SHP77 treated with DMSO at 0.1 percent for 48 hours (cell line): ENCODE measurements around the gene MED13.
"Not testable (repeated sequence)": the region's sequence is repeated elsewhere in the genome, so short reads cannot be mapped to it uniquely, and the experiment has no call there.

Experiments used
- DNase-seq: peaks from one replicate; lab custom pipeline; 2025; lab: John Stamatoyannopoulos, UW

The MED13 gene

DNA sequence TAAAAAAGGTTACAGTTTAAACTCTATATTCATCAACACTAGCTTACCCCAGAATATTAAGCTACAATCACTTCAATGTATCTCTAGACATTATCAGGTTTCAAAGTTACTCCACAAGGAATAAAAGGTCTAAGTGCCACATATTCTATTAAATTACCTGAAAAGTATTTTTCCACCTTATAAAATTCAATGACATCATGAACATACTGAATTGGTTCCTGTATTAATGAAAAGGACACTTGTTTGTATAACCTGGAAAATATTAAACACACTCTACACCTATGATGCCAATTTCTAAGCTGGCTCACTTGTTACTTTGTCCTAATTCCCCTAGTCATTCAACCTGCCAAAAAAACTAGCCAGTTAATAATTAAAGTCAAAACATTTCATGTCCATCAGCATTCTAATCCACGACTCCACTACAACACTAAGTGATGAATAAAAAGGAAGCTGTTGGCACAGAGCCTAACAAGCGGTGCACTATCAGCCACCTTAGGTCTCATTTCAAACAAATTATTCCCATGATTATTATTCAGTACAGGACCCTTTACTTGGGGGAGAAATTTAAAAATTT, 12.2 kb downstream of the MED13 start:
- DNase-seq, result no peak

DNA sequence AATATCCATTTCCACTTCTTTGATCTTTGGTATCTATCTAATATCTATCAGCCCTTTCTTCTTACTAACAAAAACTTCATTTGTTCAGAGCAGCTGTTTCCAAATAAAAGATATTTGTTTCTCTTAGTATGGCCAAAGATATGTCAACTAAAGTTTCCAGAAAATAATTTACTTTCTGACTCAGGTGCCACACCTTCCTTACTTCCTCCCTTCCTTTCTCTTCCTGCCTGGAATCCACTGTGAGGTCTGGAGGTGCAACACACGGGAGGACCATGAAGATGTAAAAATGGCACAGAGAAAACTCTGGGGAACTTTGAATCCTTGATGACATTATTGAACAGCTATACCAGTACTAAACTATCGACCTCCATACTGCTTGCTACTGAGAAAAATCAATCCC, 14.0 kb downstream of the MED13 start:
- DNase-seq, result no peak

DNA sequence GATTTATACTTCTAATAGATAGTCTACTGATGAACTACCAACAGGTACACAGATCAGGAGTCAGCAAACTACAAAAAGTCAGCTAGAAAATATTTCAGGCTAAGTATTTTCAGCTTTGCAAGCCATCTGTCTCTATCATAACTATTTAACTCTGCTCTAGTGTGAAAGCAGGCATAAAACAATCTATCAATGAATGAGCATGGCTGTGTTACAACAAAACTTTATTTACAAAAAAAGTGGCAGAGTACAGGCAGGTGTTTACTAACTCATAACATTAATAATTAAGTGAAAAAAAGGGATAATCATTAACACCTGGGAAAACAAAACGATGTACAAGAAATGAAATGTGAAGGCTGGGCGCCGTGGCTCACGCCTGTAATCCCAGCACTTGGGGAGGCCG, 15.8 kb downstream of the MED13 start:
- no peak for DNase-seq

DNA sequence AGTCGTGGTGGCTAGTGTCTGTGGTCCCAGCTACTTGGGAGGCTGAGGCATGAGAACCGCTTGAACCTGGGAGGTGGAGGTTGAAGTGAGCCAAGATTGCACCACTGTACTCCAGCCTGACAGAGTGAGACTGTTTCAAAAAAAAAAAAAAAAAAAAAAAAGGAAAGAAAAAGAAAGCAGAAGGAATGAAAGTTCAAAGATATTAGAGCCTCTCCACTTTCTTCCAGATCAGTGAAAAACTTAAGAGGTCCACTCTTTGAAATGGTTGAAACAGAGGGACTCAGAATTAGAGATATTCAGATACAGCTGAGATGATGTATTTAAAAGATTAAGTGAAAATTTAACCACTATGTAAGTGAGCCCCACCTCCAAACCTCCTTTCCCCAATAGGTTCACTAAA, 16.8 kb downstream of the MED13 start:
- no peak for DNase-seq

DNA sequence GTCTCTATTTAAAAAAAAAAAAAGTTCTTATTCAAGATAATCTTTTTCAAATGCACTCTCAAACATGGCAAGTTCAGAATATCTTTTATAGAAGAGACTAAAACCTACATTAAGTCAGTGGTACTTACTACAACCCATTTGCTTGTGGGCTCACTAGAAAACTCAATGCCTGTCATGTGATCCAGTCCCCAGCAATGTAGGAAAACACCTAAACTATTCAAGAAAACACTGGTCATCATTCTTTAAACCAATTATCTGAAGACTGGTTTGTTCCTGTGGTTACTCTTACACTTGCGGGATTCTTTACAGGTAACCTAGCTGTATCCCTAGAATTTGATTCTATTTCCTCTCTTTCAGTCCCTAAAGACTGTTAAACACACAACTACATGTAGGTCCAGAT, 19.6 kb downstream of the MED13 start:
- DNase-seq, result no peak

DNA sequence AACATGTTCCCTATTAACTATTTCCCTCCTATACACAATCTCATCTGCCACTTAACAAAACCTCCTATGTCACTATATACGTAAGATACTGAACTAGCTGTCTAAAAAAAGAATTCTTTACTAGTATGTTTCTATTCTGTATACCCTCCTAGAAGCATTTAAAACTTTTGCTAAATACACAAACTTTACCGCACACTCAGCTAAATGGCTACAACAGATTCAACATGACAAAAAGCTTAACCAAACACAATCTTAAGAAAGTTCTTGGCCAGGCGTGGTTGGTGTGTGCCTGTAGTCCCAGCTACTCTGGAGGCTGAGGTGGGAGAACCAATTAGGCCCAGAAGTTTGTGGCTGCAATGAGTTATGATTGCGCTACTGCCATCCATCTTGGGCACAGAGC, 20.0 kb downstream of the MED13 start:
- DNase-seq, result no peak

DNA sequence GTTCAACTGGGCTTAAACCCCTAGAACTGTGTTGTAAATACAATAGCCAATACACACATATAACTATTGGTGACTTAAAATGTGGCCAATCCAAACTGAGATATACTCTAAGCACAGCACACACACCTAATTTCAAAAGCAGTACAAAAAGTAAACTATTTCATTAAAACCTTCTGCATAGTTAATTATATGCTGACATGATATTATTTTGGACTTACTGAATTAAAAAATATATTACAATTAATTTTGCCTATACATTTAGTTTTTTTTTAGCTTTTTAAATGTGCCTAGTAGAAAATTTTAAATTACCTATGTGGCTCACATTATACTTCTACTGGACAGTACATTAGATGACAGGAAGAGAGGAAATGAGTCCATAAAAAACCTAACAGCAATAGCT, 21.5 kb downstream of the MED13 start:
- DNase-seq, result no peak

DNA sequence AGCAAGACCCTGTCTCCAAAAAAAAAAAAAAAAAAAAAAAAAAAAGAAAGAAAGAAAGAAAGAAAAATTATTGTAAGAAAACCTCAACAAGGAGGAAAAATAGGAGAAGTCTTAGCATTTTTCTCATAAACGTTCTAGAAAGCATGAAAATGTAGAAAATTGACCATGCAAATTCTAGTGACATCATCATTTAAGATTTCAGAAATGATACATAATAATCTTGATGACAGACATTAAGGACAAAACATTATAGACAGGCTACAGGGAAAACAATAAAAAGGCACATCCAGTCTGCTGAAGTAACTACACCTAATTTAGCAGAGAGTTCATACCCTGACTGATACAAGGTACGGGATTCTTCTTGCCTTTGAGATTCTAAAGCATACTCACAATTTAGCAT, 21.9 kb downstream of the MED13 start:
- no peak for DNase-seq

DNA sequence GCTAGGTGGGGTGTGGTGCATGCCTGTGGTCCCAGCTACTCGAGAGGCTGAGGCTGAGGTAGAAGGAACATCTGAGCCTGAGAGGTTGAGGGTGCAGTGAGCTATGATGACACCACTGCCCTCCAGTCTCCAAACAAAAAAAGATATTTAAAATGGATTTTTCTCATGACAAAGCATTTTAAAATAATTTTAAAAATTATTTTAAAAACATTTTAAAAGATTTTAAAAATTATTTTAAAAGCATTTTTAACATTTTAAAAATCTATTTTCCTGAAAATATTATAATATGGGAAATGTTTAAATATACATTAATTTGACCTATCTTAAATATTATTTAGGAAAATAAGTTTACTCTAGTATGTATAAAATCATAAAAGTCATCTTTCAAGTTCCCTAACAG, 26.8 kb downstream of the MED13 start:
- no peak for DNase-seq

DNA sequence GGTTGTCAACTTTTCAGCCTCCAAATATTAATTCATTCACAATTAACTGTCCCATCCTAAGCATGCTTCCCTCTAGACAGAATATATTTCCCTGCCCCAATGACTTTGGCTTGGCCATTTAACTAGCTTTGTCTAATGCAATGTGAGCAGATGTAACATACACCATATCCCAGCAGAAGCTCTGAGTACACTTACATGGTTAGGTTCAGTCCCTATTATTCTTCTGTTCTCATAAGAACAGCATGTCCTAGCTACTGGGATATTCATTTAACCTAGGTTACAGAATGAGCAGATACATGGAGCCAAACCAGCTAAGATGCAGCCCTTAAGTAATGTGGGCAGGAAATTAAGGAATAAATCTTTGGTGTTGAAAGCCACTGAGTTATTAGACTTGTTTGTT, 31.8 kb downstream of the MED13 start:
- no peak for DNase-seq

DNA sequence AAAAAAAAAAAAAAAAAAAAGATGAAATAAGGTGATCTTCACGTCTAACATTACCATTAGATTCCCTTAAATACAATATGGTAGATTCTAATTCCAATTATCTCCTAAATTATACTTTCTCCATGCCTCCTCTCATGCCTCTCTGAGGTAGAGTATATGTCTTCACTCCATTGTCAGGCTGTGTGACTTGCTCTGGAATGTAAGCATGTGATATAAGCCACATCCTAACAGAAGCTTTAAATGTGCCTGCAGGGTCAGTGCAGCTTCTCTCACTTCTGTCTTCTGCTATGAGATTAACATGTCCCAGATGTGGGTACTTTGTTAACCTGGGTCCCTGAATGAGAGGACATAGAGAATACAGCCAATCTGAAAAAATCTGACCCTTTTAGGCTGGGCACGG, 32.6 kb downstream of the MED13 start:
- no peak for DNase-seq

DNA sequence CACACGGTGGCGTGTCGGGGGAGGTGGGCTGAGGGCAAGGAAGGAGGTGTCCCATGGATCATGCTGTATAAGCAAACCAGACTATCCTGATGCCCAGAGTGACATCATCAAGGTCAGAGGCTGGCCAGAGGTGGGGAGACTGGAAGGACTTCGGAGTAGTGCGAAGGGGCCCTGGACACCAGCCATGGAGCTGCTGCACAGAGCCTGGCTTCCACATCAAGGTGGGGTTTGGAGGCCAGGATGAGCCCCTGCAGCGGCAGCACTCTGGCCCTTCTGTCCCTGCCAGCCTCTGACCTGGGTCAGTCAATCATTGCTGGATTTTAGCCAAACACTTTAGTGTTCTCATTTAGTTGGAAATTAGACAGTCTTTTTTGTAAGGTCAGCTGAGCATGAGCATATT, 34.8 kb downstream of the MED13 start:
- no peak for DNase-seq

DNA sequence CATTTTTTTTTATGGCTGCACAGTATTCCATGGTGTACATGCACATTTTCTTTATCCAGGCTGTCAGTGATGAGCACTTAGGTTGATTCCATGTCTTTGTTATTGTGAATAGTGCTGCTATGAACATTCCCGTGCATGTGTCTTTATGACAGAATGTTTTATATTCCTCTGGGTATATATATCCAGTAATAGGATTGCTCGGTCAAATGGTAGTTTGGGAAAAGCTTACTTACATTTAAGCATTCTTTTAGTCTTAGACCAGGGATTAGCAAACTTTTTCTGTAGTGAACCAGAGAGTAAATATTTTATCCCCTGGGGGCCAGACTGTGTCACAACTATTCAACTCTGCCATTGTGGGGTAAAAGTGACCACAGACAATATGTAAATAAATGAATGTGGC, 40.2 kb downstream of the MED13 start:
- no peak for DNase-seq

DNA sequence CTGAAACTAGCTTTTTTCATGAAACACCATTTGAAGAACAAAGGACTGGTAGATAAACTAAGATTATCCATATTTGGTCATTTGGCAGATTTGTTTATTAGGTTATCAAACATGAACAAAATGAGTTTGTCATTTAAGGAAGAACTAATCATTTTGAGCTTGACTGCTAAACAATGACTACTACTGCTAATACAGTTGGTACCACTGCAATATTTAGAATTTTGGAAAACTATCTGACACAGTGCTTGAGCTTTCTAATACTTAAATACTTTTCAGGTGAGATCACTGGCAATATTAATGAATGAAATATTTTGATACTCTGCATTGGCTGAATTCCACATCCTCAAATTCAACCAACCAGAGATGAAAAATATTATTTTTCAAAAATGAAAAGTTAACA, 47.2 kb downstream of the MED13 start:
- DNase-seq, result no peak

DNA sequence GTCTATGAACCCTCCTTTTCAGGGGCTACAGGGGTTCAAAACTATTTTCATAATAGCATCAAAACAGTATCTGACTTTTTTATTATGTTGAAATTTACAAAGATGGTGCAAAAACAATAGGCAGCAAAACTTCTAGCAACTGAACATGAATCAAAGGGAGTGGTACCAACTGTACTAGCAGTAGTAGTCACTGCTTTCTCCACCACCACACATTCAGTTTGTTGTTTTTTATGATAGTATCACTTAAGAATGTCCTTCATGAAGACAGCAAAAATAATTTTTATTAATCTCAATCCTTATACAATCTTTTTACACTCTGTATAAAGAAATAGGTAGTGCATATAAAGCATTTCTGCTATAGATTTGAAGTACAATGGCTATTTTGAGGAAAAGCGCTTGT, 47.6 kb downstream of the MED13 start:
- no peak for DNase-seq

DNA sequence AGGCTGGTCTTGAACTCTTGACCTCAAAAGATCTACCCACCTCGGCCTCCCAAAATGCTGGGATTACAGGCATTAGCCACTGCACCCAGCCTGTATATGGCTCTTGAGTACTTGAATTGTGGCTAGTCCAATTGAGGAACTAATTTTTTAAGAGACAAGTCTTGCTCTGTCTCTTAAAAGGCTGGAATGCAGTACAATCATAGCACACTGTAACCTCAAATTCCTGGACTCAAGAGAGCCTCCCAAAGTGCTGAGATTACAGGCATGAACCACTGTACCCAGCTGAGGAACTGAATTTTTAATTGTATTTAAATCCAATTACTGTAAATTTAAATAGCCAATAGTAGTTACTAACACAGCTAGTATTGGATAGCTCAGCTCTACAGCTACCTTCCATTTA, 50.6 kb downstream of the MED13 start:
- DNase-seq, result no peak

DNA sequence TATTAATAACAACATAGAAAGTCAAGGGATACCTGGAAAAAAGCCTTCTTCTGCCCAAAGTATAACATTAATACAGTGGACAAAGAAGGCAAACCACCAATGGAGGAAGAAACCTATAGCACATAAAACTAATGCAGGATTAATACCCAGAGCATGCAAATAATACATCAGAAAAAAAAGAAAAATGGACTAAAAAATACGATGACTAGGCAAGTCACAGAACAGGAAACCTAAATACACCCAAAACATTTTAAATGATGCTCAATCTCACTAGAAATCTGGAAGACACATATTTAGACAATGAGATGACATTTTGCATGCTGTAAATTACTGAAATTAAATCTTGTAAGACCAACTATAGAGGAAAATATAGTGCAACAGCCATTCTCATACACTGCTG, 55.9 kb downstream of the MED13 start:
- no peak for DNase-seq

DNA sequence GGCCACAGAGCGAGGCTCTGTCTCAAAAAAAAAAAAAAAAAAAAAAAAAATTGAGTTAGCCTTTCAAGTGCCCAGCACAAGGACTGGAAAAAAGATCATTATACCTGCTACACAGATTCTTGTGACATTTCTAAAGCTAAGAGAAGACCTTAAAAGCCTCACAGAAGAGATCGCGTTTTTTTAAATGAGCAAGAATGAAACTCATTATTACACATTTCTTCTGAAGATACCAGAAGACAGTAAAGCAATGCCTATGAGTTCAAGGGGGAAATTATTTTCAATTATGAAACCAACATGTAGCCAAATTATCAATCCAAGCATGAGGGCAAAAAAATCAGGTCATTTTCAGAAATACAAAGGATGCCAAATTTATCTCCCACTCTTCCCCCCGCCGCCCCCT, 56.8 kb downstream of the MED13 start:
- no peak for DNase-seq

DNA sequence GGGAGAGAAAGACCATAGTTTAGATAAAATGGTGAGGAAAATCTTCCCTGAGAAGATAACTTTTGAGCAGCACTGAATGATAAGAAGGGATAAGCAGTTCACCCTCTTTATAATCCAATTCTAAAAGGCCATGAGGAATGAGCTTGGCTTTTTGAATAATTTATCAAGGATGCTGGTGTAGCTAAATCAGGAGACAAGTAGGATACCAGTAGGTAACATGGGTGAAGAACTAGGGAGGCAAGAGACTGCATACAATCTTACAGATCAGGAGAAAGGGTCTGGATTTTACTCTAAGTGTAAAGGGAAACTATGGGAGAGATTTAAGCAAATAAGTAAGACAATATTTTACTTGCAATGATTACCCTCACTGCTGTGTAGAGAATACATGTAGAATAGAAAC, 60.7 kb downstream of the MED13 start:
- no peak for DNase-seq

DNA sequence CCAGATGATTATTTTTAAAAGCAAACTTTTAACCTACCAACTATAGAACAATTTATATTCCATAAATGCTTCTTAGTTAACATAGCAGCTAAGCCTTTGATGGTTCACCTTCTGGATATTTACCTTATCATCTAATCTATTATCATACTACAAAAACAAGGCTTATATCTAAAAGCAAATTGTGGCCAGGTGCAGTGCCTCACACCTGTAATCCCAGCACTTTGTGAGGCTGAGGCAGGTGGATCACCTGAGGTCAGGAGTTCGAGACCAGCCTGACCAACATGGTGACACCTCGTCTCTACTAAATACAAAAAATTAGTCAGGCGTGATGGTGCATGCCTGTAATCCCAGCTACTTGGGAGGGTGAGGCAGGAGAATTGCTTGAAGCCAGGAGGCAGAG, 61.9 kb downstream of the MED13 start:
- DNase-seq, result not testable (repeated sequence)

DNA sequence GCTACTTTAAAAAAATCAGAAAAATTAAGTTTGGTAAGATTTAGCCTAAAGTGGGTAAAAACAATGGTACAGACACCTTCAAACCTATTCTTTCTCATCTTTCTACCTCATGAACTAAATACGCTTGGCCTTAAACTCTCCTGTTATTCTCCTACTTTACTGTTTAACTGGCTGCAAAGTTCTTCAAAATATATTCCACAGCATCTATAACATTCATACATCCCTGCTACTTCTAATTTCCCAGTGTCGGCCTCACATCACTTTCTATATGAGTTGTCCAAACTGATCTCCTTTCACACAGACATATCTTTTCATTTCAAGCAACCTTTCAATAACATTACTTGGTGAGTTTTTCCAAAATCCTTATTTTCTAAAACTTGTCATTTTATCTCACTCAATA, 64.0 kb downstream of the MED13 start:
- DNase-seq, result no peak

DNA sequence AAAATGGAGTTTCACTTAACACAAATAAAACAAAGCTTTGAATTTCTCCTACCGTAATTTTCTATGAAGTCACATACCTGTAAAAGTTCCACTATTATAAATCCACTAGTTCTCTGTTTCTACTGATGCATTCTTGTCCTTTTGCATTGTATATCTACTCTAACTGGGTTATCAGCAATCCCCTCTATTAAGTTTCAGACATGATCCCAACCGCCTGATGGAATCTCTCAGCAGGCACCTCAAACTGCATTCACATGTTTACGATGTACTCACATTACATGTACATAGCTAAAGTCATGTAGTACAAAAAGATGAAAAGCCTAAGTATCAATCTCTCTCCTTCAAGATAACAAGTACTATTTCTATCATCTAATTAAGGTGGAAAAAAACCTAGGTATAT, 64.9 kb downstream of the MED13 start:
- DNase-seq, result no peak

DNA sequence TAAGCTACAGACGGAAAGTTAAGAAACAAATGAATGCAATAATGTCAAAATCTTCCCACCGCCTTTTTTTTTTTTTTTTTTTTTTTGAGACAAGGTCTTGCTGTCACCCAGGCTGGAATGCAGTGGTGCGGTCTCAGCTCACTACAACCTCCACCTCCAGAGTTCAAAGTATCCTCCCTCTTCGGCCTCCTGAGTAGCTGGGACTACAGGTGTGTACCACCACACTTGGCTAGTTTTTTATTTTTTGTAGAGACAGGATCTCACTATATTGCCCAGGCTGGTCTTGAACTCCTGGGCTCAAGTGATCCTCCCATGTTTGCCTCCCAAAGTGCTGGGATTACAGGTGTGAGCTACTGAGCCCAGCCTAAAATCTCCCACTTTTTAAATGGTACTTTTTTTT, 66.5 kb downstream of the MED13 start:
- DNase-seq, result not testable (repeated sequence)

DNA sequence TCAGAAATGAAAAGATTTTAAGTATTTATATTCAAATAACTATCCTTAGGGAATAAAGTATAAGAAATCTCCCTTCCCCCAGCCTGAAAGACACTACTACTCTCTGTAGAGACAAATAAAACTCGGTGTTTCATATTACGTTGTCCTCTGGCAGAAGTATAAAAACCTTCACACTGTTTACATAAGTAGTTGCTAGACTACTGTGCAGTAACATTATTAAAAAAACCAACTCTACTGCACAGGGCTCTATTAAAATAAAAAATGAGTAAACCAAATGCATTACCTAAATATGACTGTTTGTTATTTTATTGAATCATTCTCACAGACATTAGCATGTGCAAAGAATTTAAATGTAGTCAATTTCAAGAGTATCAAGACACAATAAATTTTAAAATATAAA, 67.4 kb downstream of the MED13 start:
- DNase-seq, result no peak
